OCI-LY1 (cell line): Measurements from ENCODE around the gene SUPT3H.

Experiments used
- H2AFZ ChIP-seq: fragments of 200-600 bp; sonication (generic), shearing (Covaris generic); 2 replicates; pipeline ENCODE4 v1.6.0; 2014; ENCODE audit warnings: antibody characterized with exemption, mild to moderate bottlenecking, low read length
- H3F3A ChIP-seq: fragments of 200-600 bp; sonication (generic), shearing (Covaris generic); 2 replicates; pipeline ENCODE4 v1.6.0; 2014; ENCODE audit warnings: mild to moderate bottlenecking, antibody characterized with exemption, low read length, moderate library complexity; ENCODE audit not compliant: insufficient read depth
- H3K27ac ChIP-seq: fragments of 200-600 bp; sonication (generic); 2 replicates; pipeline ENCODE4 v1.5.1; 2014; ENCODE audit warnings: low read length, mixed run types, mild to moderate bottlenecking, low read depth; ENCODE audit not compliant: poor library complexity, severe bottlenecking
- H3K27me3 ChIP-seq: fragments of 200-600 bp; sonication (generic); 2 replicates; pipeline ENCODE4 v1.6.0; 2014; ENCODE audit warnings: antibody characterized with exemption, mild to moderate bottlenecking, low read length, moderate library complexity; ENCODE audit not compliant: insufficient read depth
- H3K36me3 ChIP-seq: fragments of 200-600 bp; sonication (generic); 2 replicates; pipeline ENCODE4 v1.6.1; 2014; ENCODE audit warnings: mild to moderate bottlenecking, antibody characterized with exemption, low read length, moderate library complexity, mixed read lengths; ENCODE audit not compliant: insufficient read depth
- H3K4me1 ChIP-seq: fragments of 200-600 bp; sonication (generic); 2 replicates; pipeline ENCODE4 v1.5.1; 2014; ENCODE audit warnings: mild to moderate bottlenecking, low read length, moderate library complexity; ENCODE audit not compliant: insufficient read depth, severe bottlenecking
- H3K4me2 ChIP-seq: fragments of 200-600 bp; sonication (generic), shearing (Covaris generic); 2 replicates; pipeline ENCODE4 v1.6.1; 2014; ENCODE audit warnings: low read length
- H3K4me3 ChIP-seq: fragments of 200-600 bp; sonication (generic); 2 replicates; pipeline ENCODE4 v1.5.1; 2014; ENCODE audit warnings: low read length, low read depth, mild to moderate bottlenecking, mixed read lengths; ENCODE audit not compliant: poor library complexity, severe bottlenecking
- H3K79me2 ChIP-seq: fragments of 200-600 bp; shearing (Covaris generic); 2 replicates; pipeline ENCODE4 v1.6.1; 2016; ENCODE audit warnings: mixed run types, low read length, mixed read lengths; ENCODE audit not compliant: insufficient read depth
- H3K9ac ChIP-seq: fragments of 200-600 bp; sonication (generic), shearing (Covaris generic); 2 replicates; pipeline ENCODE4 v1.6.1; 2014; ENCODE audit warnings: mild to moderate bottlenecking, low read length, mixed read lengths
- H3K9me2 ChIP-seq: fragments of 200-600 bp; sonication (generic), shearing (Covaris generic); 2 replicates; pipeline ENCODE4 v1.6.1; 2014; ENCODE audit warnings: low read depth, mild to moderate bottlenecking, low read length, mixed read lengths
- H3K9me3 ChIP-seq: fragments of 200-600 bp; shearing (Covaris generic); 2 replicates; pipeline ENCODE4 v1.6.1; 2014; ENCODE audit warnings: low read length, mixed read lengths
- H4K20me1 ChIP-seq: fragments of 200-600 bp; sonication (generic), shearing (Covaris generic); 2 replicates; pipeline ENCODE4 v1.6.0; 2016; ENCODE audit warnings: mild to moderate bottlenecking, low read length; ENCODE audit not compliant: insufficient read depth
- CTCF ChIP-seq: fragments of 200-600 bp; sonication (generic), shearing (Covaris generic); IDR thresholded peaks from 2 replicates; pipeline ENCODE4 v1.5.1; 2017; ENCODE audit warnings: mild to moderate bottlenecking, antibody characterized with exemption, low read length, moderate library complexity, mixed read lengths
- EZH2 ChIP-seq: fragments of 200-600 bp; sonication (generic), shearing (Covaris generic); IDR thresholded peaks from 2 replicates; pipeline ENCODE4 v1.8.0; 2017; ENCODE audit warnings: borderline replicate concordance, mixed run types, mild to moderate bottlenecking, antibody characterized with exemption, low read length, moderate library complexity, mixed read lengths

Gene SUPT3H

GRCh38 chr6:44965708-44966107 is 412.0 kb downstream of the SUPT3H start:
- H3K36me3 ChIP-seq: no peaks in the 10 kb centered on the region
- H3K9me2 ChIP-seq: no peaks in the 10 kb centered on the region
- no peaks in the 10 kb centered on the region for H3F3A ChIP-seq
- no peaks in the 10 kb centered on the region for H3K79me2 ChIP-seq
- no peaks in the 10 kb centered on the region for H3K27me3 ChIP-seq
- TF ChIP-seq CTCF (no peak), EZH2 (no peak)
- H4K20me1 ChIP-seq: no peaks in the 10 kb centered on the region
- no peak overlapping the region for H3K9ac ChIP-seq
- no peak overlapping the region for H3K4me3 ChIP-seq
- no peak overlapping the region for H3K27ac ChIP-seq
- H2AFZ ChIP-seq: no peak overlapping the region
- no peaks in the 10 kb centered on the region for H3K9me3 ChIP-seq
- no peaks in the 10 kb centered on the region for H3K4me1 ChIP-seq
- H3K4me2 ChIP-seq: no peak overlapping the region

DNA sequence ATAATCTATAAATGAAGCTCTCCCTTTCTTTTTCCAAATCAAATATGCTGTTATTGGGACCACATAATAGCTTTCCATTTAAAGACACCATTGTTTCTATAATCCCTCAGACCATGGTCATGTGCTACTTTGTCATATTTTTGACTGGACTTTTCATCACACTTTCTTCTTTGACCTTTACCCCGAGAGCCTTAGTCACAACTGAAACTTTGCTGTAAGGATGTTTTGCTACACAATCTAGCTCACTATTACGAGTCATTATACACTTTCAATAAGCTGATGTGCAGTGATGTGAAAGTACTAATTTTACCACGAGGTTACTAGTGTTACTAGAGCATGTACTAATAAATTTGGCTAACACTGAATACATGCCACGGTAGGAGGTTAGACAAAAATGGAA is 416.8 kb downstream of the SUPT3H start:
- Histone ChIP-seq H3K27me3 (no peaks in the 10 kb centered on the region), H3F3A (no peaks in the 10 kb centered on the region), H3K4me1 (no peaks in the 10 kb centered on the region), H3K9me3 (no peaks in the 10 kb centered on the region), H4K20me1 (no peaks in the 10 kb centered on the region), H3K9me2 (no peaks in the 10 kb centered on the region), H3K4me3 (no peak overlapping the region), H3K27ac (no peak overlapping the region), H3K4me2 (no peak overlapping the region), H3K79me2 (no peaks in the 10 kb centered on the region), H2AFZ (no peak overlapping the region), H3K9ac (no peak overlapping the region), H3K36me3 (no peaks in the 10 kb centered on the region)
- TF ChIP-seq CTCF (no peak), EZH2 (no peak)

DNA sequence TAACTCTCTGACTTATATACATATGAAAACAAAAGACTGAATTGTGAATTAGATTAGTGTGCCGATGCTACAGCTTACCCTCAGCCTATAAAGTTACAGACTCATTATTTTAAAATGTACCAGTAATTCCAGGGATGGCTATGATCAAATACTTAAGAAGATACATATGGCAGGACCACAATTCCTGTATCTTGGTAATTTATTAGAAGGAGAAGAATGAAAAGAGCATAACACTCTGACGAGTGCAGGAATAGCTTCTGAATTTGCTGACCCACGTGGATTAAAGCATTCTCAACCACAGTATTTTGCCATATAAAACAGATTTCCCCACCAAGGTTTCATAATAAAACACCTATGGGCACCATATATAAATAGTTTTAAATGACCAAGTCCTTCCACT is 418.1 kb downstream of the SUPT3H start:
- no peak for TF ChIP-seq EZH2
- TF ChIP-seq CTCF: no peak
- Histone ChIP-seq H3K9me3 (no peaks in the 10 kb centered on the region), H3F3A (no peaks in the 10 kb centered on the region), H3K27ac (no peak overlapping the region), H3K4me1 (no peaks in the 10 kb centered on the region), H3K27me3 (no peaks in the 10 kb centered on the region), H3K4me3 (no peak overlapping the region), H3K9ac (no peak overlapping the region), H4K20me1 (no peaks in the 10 kb centered on the region), H2AFZ (no peak overlapping the region), H3K36me3 (no peaks in the 10 kb centered on the region), H3K79me2 (no peaks in the 10 kb centered on the region), H3K4me2 (no peak overlapping the region), H3K9me2 (no peaks in the 10 kb centered on the region)
